ENCODE data around the gene DOP1B. TPM values are rescaled to one million over a fixed set of nuclear protein-coding genes. Genes with fewer than 3 reads are reported as not detected.

The DOP1B gene
- total RNA-seq, 1 donor: 16.3 TPM

GRCh38 chr21:36205962-36206361, 49.3 kb downstream of the DOP1B start:
- Histone ChIP-seq H3K4me2 (ENCODE audit: insufficient read depth, low read length) (peak overlapping the region; percentile 24), H3K27ac (ENCODE audit: low read depth, low read length) (peak overlapping the region; percentile 28), H3K79me2 (ENCODE audit: insufficient read depth, low read length) (no peaks in the 10 kb centered on the region), H3K9me3 (ENCODE audit: low read depth, low read length) (no peaks in the 10 kb centered on the region), H3K27me3 (ENCODE audit: insufficient read depth, low read length) (no peaks in the 10 kb centered on the region), H3K4me1 (ENCODE audit: insufficient read depth, low read length) (peaks cover 62% of the 10 kb centered on the region), H3K36me3 (ENCODE audit: insufficient read depth, low read length) (no peaks in the 10 kb centered on the region), H3K4me3 (ENCODE audit: insufficient read depth, low read length) (no peak overlapping the region), H4K20me1 (ENCODE audit: insufficient read depth, low read length) (no peaks in the 10 kb centered on the region), H2AFZ (ENCODE audit: low read length) (no peak overlapping the region)
- TF ChIP-seq CTCF (IDR thresholded peaks at IDR 0.05; ENCODE audit: extremely low read depth, low read depth, low read length): no peak
- DNase-seq (ENCODE audit: insufficient read length, low spot score, missing footprints): peak; percentile 93

Other genes with a start within 250 kb of the DOP1B start
- gene SETD4, start 96.3 kb upstream of the DOP1B start, total RNA-seq: 15.9 and 18.6 TPM in 2 replicates
- 69.0 and 73.5 TPM in 2 replicates for gene CBR1, start 86.8 kb upstream of the DOP1B start, total RNA-seq
- 17.4 and 22.7 TPM in 2 replicates for gene CBR3, start 21.7 kb upstream of the DOP1B start, total RNA-seq
- gene MORC3, start 163.4 kb downstream of the DOP1B start, total RNA-seq: 37.4 and 40.2 TPM in 2 replicates
- gene CHAF1B, start 228.6 kb downstream of the DOP1B start, total RNA-seq: 1.8 and 2.4 TPM in 2 replicates